Measurements from ENCODE around the gene AGAP4. TPM values are rescaled to one million over a fixed set of nuclear protein-coding genes. Genes with fewer than 3 reads are reported as not detected.
"Not testable (repeated sequence)": the region's sequence is repeated elsewhere in the genome, so short reads cannot be mapped to it uniquely, and the experiment has no call there.

Gene AGAP4
- total RNA-seq, 1 donor = 3.6 TPM

GRCh38 chr10:45789991-45790390, 57.3 kb downstream of the AGAP4 start:
- not testable (repeated sequence) for H3K4me2 ChIP-seq (ENCODE audit: insufficient read depth, low read length); H3K36me3 ChIP-seq (ENCODE audit: insufficient read depth, low read length); DNase-seq (ENCODE audit: insufficient read length, low spot score, missing footprints); H3K27ac ChIP-seq (ENCODE audit: low read depth, low read length); H2AFZ ChIP-seq (ENCODE audit: low read length); H3K4me3 ChIP-seq (ENCODE audit: insufficient read depth, low read length); H3K9me3 ChIP-seq (ENCODE audit: low read depth, low read length); H3K27me3 ChIP-seq (ENCODE audit: insufficient read depth, low read length); H3K79me2 ChIP-seq (ENCODE audit: insufficient read depth, low read length); H3K4me1 ChIP-seq (ENCODE audit: insufficient read depth, low read length); H4K20me1 ChIP-seq (ENCODE audit: insufficient read depth, low read length)

DNA sequence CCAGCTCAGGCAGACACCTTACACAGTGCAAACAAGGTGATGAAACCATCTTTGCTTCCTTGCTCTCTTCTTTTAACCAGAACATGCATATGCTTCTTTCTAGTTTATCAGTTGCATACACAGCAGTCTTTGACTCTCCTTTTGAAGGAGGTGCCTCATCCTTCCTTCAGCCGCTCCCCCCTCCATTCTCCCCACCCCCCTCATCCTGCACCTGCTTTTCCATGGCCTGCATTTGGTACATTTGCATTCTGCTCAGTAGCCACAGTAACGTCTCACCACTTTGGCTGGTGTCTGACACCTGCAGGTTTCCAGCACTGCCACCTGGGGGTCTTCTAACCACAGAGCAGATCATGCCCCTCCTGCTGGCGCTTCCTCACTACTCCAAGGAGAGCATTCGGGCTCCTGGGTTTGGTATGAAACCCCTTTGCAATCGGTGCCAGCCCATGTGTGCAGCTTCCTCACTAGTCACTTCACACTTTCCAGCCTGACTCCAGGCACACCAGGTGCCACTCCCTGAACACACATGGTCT, 60.0 kb downstream of the AGAP4 start:
- not testable (repeated sequence) for H3K4me1 ChIP-seq (ENCODE audit: insufficient read depth, low read length)

GRCh38 chr10:45786217-45786616, 61.1 kb downstream of the AGAP4 start:
- H3K79me2 ChIP-seq (ENCODE audit: insufficient read depth, low read length); H3K4me3 ChIP-seq (ENCODE audit: insufficient read depth, low read length); H3K9me3 ChIP-seq (ENCODE audit: low read depth, low read length); H4K20me1 ChIP-seq (ENCODE audit: insufficient read depth, low read length); H3K4me2 ChIP-seq (ENCODE audit: insufficient read depth, low read length); DNase-seq (ENCODE audit: insufficient read length, low spot score, missing footprints); H3K4me1 ChIP-seq (ENCODE audit: insufficient read depth, low read length); H2AFZ ChIP-seq (ENCODE audit: low read length); H3K27me3 ChIP-seq (ENCODE audit: insufficient read depth, low read length); H3K27ac ChIP-seq (ENCODE audit: low read depth, low read length); H3K36me3 ChIP-seq (ENCODE audit: insufficient read depth, low read length): not testable (repeated sequence)

More for the DNA sequence above, 60.0 kb downstream of the AGAP4 start:
- not testable (repeated sequence) for H3K4me2 ChIP-seq (ENCODE audit: insufficient read depth, low read length); H3K36me3 ChIP-seq (ENCODE audit: insufficient read depth, low read length); H3K27me3 ChIP-seq (ENCODE audit: insufficient read depth, low read length); H2AFZ ChIP-seq (ENCODE audit: low read length); H3K4me3 ChIP-seq (ENCODE audit: insufficient read depth, low read length); H4K20me1 ChIP-seq (ENCODE audit: insufficient read depth, low read length); H3K27ac ChIP-seq (ENCODE audit: low read depth, low read length); H3K9me3 ChIP-seq (ENCODE audit: low read depth, low read length); DNase-seq (ENCODE audit: insufficient read length, low spot score, missing footprints); H3K79me2 ChIP-seq (ENCODE audit: insufficient read depth, low read length)

Small RNA genes lying within 50 kb of the gene (small RNA-seq; reads per million reads assigned to genes)
- gene AC012044.1 = not detected
- not detected for gene RNA5SP310

Other genes starting within 250 kb of the AGAP4 start
- 8.3 and 10.9 TPM in 2 replicates for gene ZFAND4, start 174.7 kb downstream of the AGAP4 start, total RNA-seq
- gene WASHC2C, start 120.2 kb downstream of the AGAP4 start, total RNA-seq = 69.5 and 88.7 TPM in 2 replicates
- gene TIMM23, start 125.0 kb upstream of the AGAP4 start, total RNA-seq = 60.4 and 62.6 TPM in 2 replicates
- 260 TPM in 2 replicates for gene NCOA4, start 183.1 kb upstream of the AGAP4 start, total RNA-seq
- gene MSMB, start 198.8 kb upstream of the AGAP4 start, total RNA-seq = not detected in 2 replicates

Data from osteoblast (primary cell).